SU-DHL-6 (cell line): Measurements from ENCODE around the gene ZFAND3.

Source experiments
- H2AFZ ChIP-seq: fragments of 200-600 bp; sonication (generic); 2 replicates; pipeline ENCODE4 v1.6.1; 2014; ENCODE audit warnings: low read depth, mild to moderate bottlenecking, moderate library complexity, mixed read lengths, antibody characterized with exemption, low read length; ENCODE audit not compliant: severe bottlenecking
- H3F3A ChIP-seq: fragments of 200-600 bp; shearing (Covaris generic); 2 replicates; pipeline ENCODE4 v1.6.0; 2016; ENCODE audit warnings: antibody characterized with exemption, mild to moderate bottlenecking; ENCODE audit not compliant: insufficient read depth
- H3K27ac ChIP-seq: fragments of 200-600 bp; sonication (generic); 2 replicates; pipeline ENCODE4 v1.5.1; 2016; ENCODE audit warnings: low read depth, mild to moderate bottlenecking, low read length, moderate library complexity, mixed read lengths
- H3K27me3 ChIP-seq: fragments of 200-600 bp; sonication (generic), shearing (Covaris generic); 2 replicates; pipeline ENCODE4 v1.6.0; 2014; ENCODE audit warnings: mild to moderate bottlenecking, low read length
- H3K36me3 ChIP-seq: fragments of 200-600 bp; sonication (generic); 2 replicates; pipeline ENCODE4 v1.6.1; 2014; ENCODE audit warnings: mild to moderate bottlenecking, low read length, mixed read lengths
- H3K4me2 ChIP-seq: fragments of 300-600, 200-600 bp; shearing (Covaris generic), sonication (generic); 2 replicates; pipeline ENCODE4 v1.6.0; 2014; ENCODE audit warnings: low read length, low read depth, mild to moderate bottlenecking; ENCODE audit not compliant: poor library complexity, severe bottlenecking
- H3K4me3 ChIP-seq: fragments of 200-600 bp; sonication (generic); 2 replicates; pipeline ENCODE4 v1.5.1; 2014; ENCODE audit warnings: antibody characterized with exemption, low read length, mild to moderate bottlenecking, mixed read lengths; ENCODE audit not compliant: insufficient read depth, poor library complexity, severe bottlenecking
- H3K79me2 ChIP-seq: fragments of 200-600 bp; sonication (generic); 2 replicates; pipeline ENCODE4 v1.6.1; 2014; ENCODE audit warnings: mild to moderate bottlenecking, low read length, moderate library complexity; ENCODE audit not compliant: insufficient read depth
- H3K9ac ChIP-seq: fragments of 200-600 bp; sonication (generic); 2 replicates; pipeline ENCODE4 v1.7.0; 2014; ENCODE audit warnings: mild to moderate bottlenecking, low read length
- H3K9me2 ChIP-seq: fragments of 200-600 bp; sonication (generic); replicated peaks from 2 replicates; pipeline ENCODE4 v1.6.1; 2014; ENCODE audit warnings: low read length; ENCODE audit not compliant: insufficient read depth
- H3K9me3 ChIP-seq: fragments of 200-600 bp; sonication (generic); 2 replicates; pipeline ENCODE4 v1.6.1; 2014; ENCODE audit warnings: low read length, mixed read lengths; ENCODE audit not compliant: insufficient read depth
- H4K20me1 ChIP-seq: fragments of 200-600 bp; sonication (generic); 2 replicates; pipeline ENCODE4 v1.6.1; 2014; ENCODE audit warnings: low read depth, mild to moderate bottlenecking, antibody characterized with exemption, low read length, moderate library complexity, mixed read lengths
- CTCF ChIP-seq: fragments of 200-600 bp; sonication (generic); IDR thresholded peaks from one replicate; pipeline ENCODE4 v1.5.1; 2017; ENCODE audit warnings: antibody characterized with exemption, mild to moderate bottlenecking, low read length, moderate library complexity; ENCODE audit not compliant: insufficient read depth, poor library complexity, severe bottlenecking
- EZH2phosphoT487 ChIP-seq: fragments of 200-600 bp; sonication (generic), shearing (Covaris generic); conservative IDR thresholded peaks from 2 replicates; pipeline ENCODE4 v1.6.1; 2018; ENCODE audit warnings: mild to moderate bottlenecking, antibody characterized with exemption, low read length, moderate library complexity, mixed read lengths

ZFAND3 gene

GRCh38 chr6:37793067-37793466, 26.5 kb upstream of the ZFAND3 start:
- no peak overlapping the region for H3K27ac ChIP-seq
- H3F3A ChIP-seq, result no peaks in the 10 kb centered on the region
- no peaks in the 10 kb centered on the region for H4K20me1 ChIP-seq
- H3K36me3 ChIP-seq, result no peaks in the 10 kb centered on the region
- no peak overlapping the region for H3K4me3 ChIP-seq
- no peaks in the 10 kb centered on the region for H3K9me3 ChIP-seq
- TF ChIP-seq CTCF, result no peak
- no peak for TF ChIP-seq EZH2phosphoT487
- H3K4me2 ChIP-seq, result no peak overlapping the region
- H3K27me3 ChIP-seq, result no peaks in the 10 kb centered on the region
- H2AFZ ChIP-seq, result no peak overlapping the region
- no peak overlapping the region for H3K9ac ChIP-seq
- H3K9me2 ChIP-seq, result no peaks in the 10 kb centered on the region
- H3K79me2 ChIP-seq, result no peaks in the 10 kb centered on the region

GRCh38 chr6:37794825-37795224, 24.7 kb upstream of the ZFAND3 start:
- Histone ChIP-seq H3K36me3 (no peaks in the 10 kb centered on the region), H3K4me2 (no peak overlapping the region), H3F3A (no peaks in the 10 kb centered on the region), H3K9ac (no peak overlapping the region), H3K4me3 (no peak overlapping the region), H3K9me3 (no peaks in the 10 kb centered on the region), H3K9me2 (no peaks in the 10 kb centered on the region), H3K27ac (no peak overlapping the region), H2AFZ (no peak overlapping the region), H3K79me2 (no peaks in the 10 kb centered on the region), H4K20me1 (no peaks in the 10 kb centered on the region), H3K27me3 (no peaks in the 10 kb centered on the region)
- TF ChIP-seq CTCF (no peak), EZH2phosphoT487 (no peak)

GRCh38 chr6:37798436-37799262, 20.9 kb upstream of the ZFAND3 start:
- no peak overlapping the region for H3K27ac ChIP-seq
- no peak overlapping the region for H2AFZ ChIP-seq
- H3K4me2 ChIP-seq, result no peak overlapping the region

More at GRCh38 chr6:37798436-37799262, 20.9 kb upstream of the ZFAND3 start:
- Histone ChIP-seq H3F3A (no peaks in the 10 kb centered on the region), H3K36me3 (no peaks in the 10 kb centered on the region), H3K9ac (no peak overlapping the region), H3K9me3 (no peaks in the 10 kb centered on the region), H4K20me1 (no peaks in the 10 kb centered on the region), H3K9me2 (no peaks in the 10 kb centered on the region), H3K4me3 (no peak overlapping the region), H3K27me3 (no peaks in the 10 kb centered on the region), H3K79me2 (no peaks in the 10 kb centered on the region)
- TF ChIP-seq EZH2phosphoT487, result no peak
- no peak for TF ChIP-seq CTCF
